IPS-18c (cell line): ENCODE data around the gene CCR7.

Experiments
- H3K4me3 ChIP-seq: 2 replicates; pipeline ENCODE4 v1.7.0; 2013; ENCODE audit warnings: low read depth, mild to moderate bottlenecking, low read length, moderate library complexity; ENCODE audit not compliant: insufficient read depth
- H3K9me3 ChIP-seq: one replicate; pipeline ENCODE4 v1.6.1; 2013; ENCODE audit warnings: mild to moderate bottlenecking, low read length, moderate library complexity; ENCODE audit not compliant: control insufficient read depth, insufficient read depth

Gene CCR7

GRCh38 chr17:40532520-40533253 is 32.6 kb downstream of the CCR7 start:
- Histone ChIP-seq H3K4me3 (no peak overlapping the region), H3K9me3 (no peaks in the 10 kb centered on the region)

GRCh38 chr17:40531051-40531991 is 34.0 kb downstream of the CCR7 start:
- Histone ChIP-seq H3K4me3 (no peak overlapping the region), H3K9me3 (no peaks in the 10 kb centered on the region)

- Histone ChIP-seq H3K4me3 (no peak overlapping the region), H3K9me3 (no peaks in the 10 kb centered on the region)
Measured at GRCh38 chr17:40530531-40530994, 34.7 kb downstream of the CCR7 start.

GRCh38 chr17:40529991-40530390 is 35.3 kb downstream of the CCR7 start:
- Histone ChIP-seq H3K4me3 (no peak overlapping the region), H3K9me3 (no peaks in the 10 kb centered on the region)

- Histone ChIP-seq H3K4me3 (no peak overlapping the region), H3K9me3 (no peaks in the 10 kb centered on the region)
Measured at GRCh38 chr17:40528692-40529417, 36.4 kb downstream of the CCR7 start.

GRCh38 chr17:40526668-40527067 is 38.6 kb downstream of the CCR7 start:
- Histone ChIP-seq H3K9me3 (no peaks in the 10 kb centered on the region), H3K4me3 (no peak overlapping the region)

GRCh38 chr17:40525294-40525693 is 40.0 kb downstream of the CCR7 start:
- no peaks in the 10 kb centered on the region for H3K9me3 ChIP-seq
- no peak overlapping the region for H3K4me3 ChIP-seq

- H3K9me3 ChIP-seq = no peaks in the 10 kb centered on the region
- no peak overlapping the region for H3K4me3 ChIP-seq
Measured at GRCh38 chr17:40524243-40524965, 40.9 kb downstream of the CCR7 start.

- Histone ChIP-seq H3K9me3 (no peaks in the 10 kb centered on the region), H3K4me3 (no peak overlapping the region)
Measured at GRCh38 chr17:40522961-40523310, 42.3 kb downstream of the CCR7 start.

- no peaks in the 10 kb centered on the region for H3K9me3 ChIP-seq
- H3K4me3 ChIP-seq = no peak overlapping the region
Measured at GRCh38 chr17:40522250-40522960, 42.9 kb downstream of the CCR7 start.

- Histone ChIP-seq H3K4me3 (no peak overlapping the region), H3K9me3 (no peaks in the 10 kb centered on the region)
Measured at GRCh38 chr17:40520991-40521453, 44.2 kb downstream of the CCR7 start.

- no peak overlapping the region for H3K4me3 ChIP-seq
- no peaks in the 10 kb centered on the region for H3K9me3 ChIP-seq
Measured at GRCh38 chr17:40519089-40519775, 46.0 kb downstream of the CCR7 start.

- Histone ChIP-seq H3K9me3 (no peaks in the 10 kb centered on the region), H3K4me3 (no peak overlapping the region)
Measured at GRCh38 chr17:40518401-40519088, 46.7 kb downstream of the CCR7 start.

- Histone ChIP-seq H3K9me3 (no peaks in the 10 kb centered on the region), H3K4me3 (no peak overlapping the region)
Measured at GRCh38 chr17:40517981-40518380, 47.3 kb downstream of the CCR7 start.

- H3K9me3 ChIP-seq = no peaks in the 10 kb centered on the region
- H3K4me3 ChIP-seq = no peak overlapping the region
Measured at GRCh38 chr17:40517286-40517662, 48.0 kb downstream of the CCR7 start.
